Measurements from ENCODE around the gene XPOT.

The XPOT gene

GRCh38 chr12:64431791-64432190 is 27.6 kb downstream of the XPOT start:
- Histone ChIP-seq H3K36me3 (ENCODE audit: control insufficient read depth, insufficient read depth, low read length) (peaks cover 3% of the 10 kb centered on the region), H3K4me1 (ENCODE audit: control insufficient read depth, insufficient read depth, low read length) (no peaks in the 10 kb centered on the region), H3K9me3 (ENCODE audit: control insufficient read depth, low read length) (no peaks in the 10 kb centered on the region), H3K9ac (ENCODE audit: low read length) (no peak overlapping the region), H3K27me3 (ENCODE audit: control insufficient read depth, insufficient read depth, low read length) (no peaks in the 10 kb centered on the region), H3K4me3 (ENCODE audit: low read length) (no peak overlapping the region)

- Histone ChIP-seq H3K9ac (ENCODE audit: low read length) (no peak overlapping the region), H3K36me3 (ENCODE audit: control insufficient read depth, insufficient read depth, low read length) (peaks cover 3% of the 10 kb centered on the region), H3K4me3 (ENCODE audit: low read length) (no peak overlapping the region), H3K27me3 (ENCODE audit: control insufficient read depth, insufficient read depth, low read length) (no peaks in the 10 kb centered on the region), H3K4me1 (ENCODE audit: control insufficient read depth, insufficient read depth, low read length) (no peaks in the 10 kb centered on the region), H3K9me3 (ENCODE audit: control insufficient read depth, low read length) (no peaks in the 10 kb centered on the region)
These were observed 29.7 kb downstream of the XPOT start for GRCh38 chr12:64433915-64434314.

GRCh38 chr12:64440100-64440499 is 35.9 kb downstream of the XPOT start:
- no peaks in the 10 kb centered on the region for H3K9me3 ChIP-seq (ENCODE audit: control insufficient read depth, low read length)
- H3K4me3 ChIP-seq (ENCODE audit: low read length) = no peak overlapping the region
- no peak overlapping the region for H3K9ac ChIP-seq (ENCODE audit: low read length)
- H3K27me3 ChIP-seq (ENCODE audit: control insufficient read depth, insufficient read depth, low read length) = no peaks in the 10 kb centered on the region
- peaks cover 4% of the 10 kb centered on the region for H3K36me3 ChIP-seq (ENCODE audit: control insufficient read depth, insufficient read depth, low read length)
- H3K4me1 ChIP-seq (ENCODE audit: control insufficient read depth, insufficient read depth, low read length) = no peaks in the 10 kb centered on the region

GRCh38 chr12:64445490-64445889 is 41.3 kb downstream of the XPOT start:
- H3K36me3 ChIP-seq (ENCODE audit: control insufficient read depth, insufficient read depth, low read length) = peaks cover 4% of the 10 kb centered on the region
- H3K4me1 ChIP-seq (ENCODE audit: control insufficient read depth, insufficient read depth, low read length) = no peaks in the 10 kb centered on the region
- H3K4me3 ChIP-seq (ENCODE audit: low read length) = no peak overlapping the region
- no peaks in the 10 kb centered on the region for H3K27me3 ChIP-seq (ENCODE audit: control insufficient read depth, insufficient read depth, low read length)
- H3K9ac ChIP-seq (ENCODE audit: low read length) = no peak overlapping the region
- H3K9me3 ChIP-seq (ENCODE audit: control insufficient read depth, low read length) = no peaks in the 10 kb centered on the region

GRCh38 chr12:64446295-64446694 is 42.1 kb downstream of the XPOT start:
- H3K9ac ChIP-seq (ENCODE audit: low read length) = no peak overlapping the region
- H3K4me3 ChIP-seq (ENCODE audit: low read length) = no peak overlapping the region
- no peaks in the 10 kb centered on the region for H3K27me3 ChIP-seq (ENCODE audit: control insufficient read depth, insufficient read depth, low read length)
- peaks cover 4% of the 10 kb centered on the region for H3K36me3 ChIP-seq (ENCODE audit: control insufficient read depth, insufficient read depth, low read length)
- H3K9me3 ChIP-seq (ENCODE audit: control insufficient read depth, low read length) = no peaks in the 10 kb centered on the region
- no peaks in the 10 kb centered on the region for H3K4me1 ChIP-seq (ENCODE audit: control insufficient read depth, insufficient read depth, low read length)

GRCh38 chr12:64450057-64450640 is 46.0 kb downstream of the XPOT start:
- Histone ChIP-seq H3K36me3 (ENCODE audit: control insufficient read depth, insufficient read depth, low read length) (no peaks in the 10 kb centered on the region), H3K9ac (ENCODE audit: low read length) (no peak overlapping the region), H3K4me3 (ENCODE audit: low read length) (no peak overlapping the region), H3K27me3 (ENCODE audit: control insufficient read depth, insufficient read depth, low read length) (no peaks in the 10 kb centered on the region), H3K9me3 (ENCODE audit: control insufficient read depth, low read length) (no peaks in the 10 kb centered on the region), H3K4me1 (ENCODE audit: control insufficient read depth, insufficient read depth, low read length) (no peaks in the 10 kb centered on the region)

GRCh38 chr12:64450711-64451486 is 46.7 kb downstream of the XPOT start:
- H3K4me1 ChIP-seq (ENCODE audit: control insufficient read depth, insufficient read depth, low read length) = no peaks in the 10 kb centered on the region

GRCh38 chr12:64451687-64452558 is 47.7 kb downstream of the XPOT start, which contains the start of gene TBK1:
TBK1 (plus strand) TSS chr12:64452120; CDS start chr12:64455871, 3,751 bp downstream.
- Histone ChIP-seq H3K4me3 (ENCODE audit: low read length) (peak within 1 kb of the TSS; percentile 94), H3K9me3 (ENCODE audit: control insufficient read depth, low read length) (no peaks in the 10 kb centered on the region), H3K27me3 (ENCODE audit: control insufficient read depth, insufficient read depth, low read length) (no peaks in the 10 kb centered on the region), H3K9ac (ENCODE audit: low read length) (peak within 1 kb of the TSS; percentile 96), H3K4me1 (ENCODE audit: control insufficient read depth, insufficient read depth, low read length) (no peaks in the 10 kb centered on the region), H3K36me3 (ENCODE audit: control insufficient read depth, insufficient read depth, low read length) (no peaks in the 10 kb centered on the region)

More at GRCh38 chr12:64450711-64451486, 46.7 kb downstream of the XPOT start:
- Histone ChIP-seq H3K36me3 (ENCODE audit: control insufficient read depth, insufficient read depth, low read length) (no peaks in the 10 kb centered on the region), H3K9me3 (ENCODE audit: control insufficient read depth, low read length) (no peaks in the 10 kb centered on the region), H3K27me3 (ENCODE audit: control insufficient read depth, insufficient read depth, low read length) (no peaks in the 10 kb centered on the region), H3K9ac (ENCODE audit: low read length) (peak overlapping the region; percentile 96), H3K4me3 (ENCODE audit: low read length) (no peak overlapping the region)

GRCh38 chr12:64452559-64453329 is 48.6 kb downstream of the XPOT start:
- H3K4me1 ChIP-seq (ENCODE audit: control insufficient read depth, insufficient read depth, low read length) = no peaks in the 10 kb centered on the region
- peak overlapping the region; percentile 96 for H3K9ac ChIP-seq (ENCODE audit: low read length)
- H3K36me3 ChIP-seq (ENCODE audit: control insufficient read depth, insufficient read depth, low read length) = no peaks in the 10 kb centered on the region
- H3K4me3 ChIP-seq (ENCODE audit: low read length) = peak overlapping the region; percentile 94
- no peaks in the 10 kb centered on the region for H3K9me3 ChIP-seq (ENCODE audit: control insufficient read depth, low read length)
- no peaks in the 10 kb centered on the region for H3K27me3 ChIP-seq (ENCODE audit: control insufficient read depth, insufficient read depth, low read length)

- no peak overlapping the region for H3K9ac ChIP-seq (ENCODE audit: low read length)
- no peak overlapping the region for H3K4me3 ChIP-seq (ENCODE audit: low read length)
- H3K36me3 ChIP-seq (ENCODE audit: control insufficient read depth, insufficient read depth, low read length) = no peaks in the 10 kb centered on the region
- peaks cover 9% of the 10 kb centered on the region for H3K4me1 ChIP-seq (ENCODE audit: control insufficient read depth, insufficient read depth, low read length)
- no peaks in the 10 kb centered on the region for H3K9me3 ChIP-seq (ENCODE audit: control insufficient read depth, low read length)
- no peaks in the 10 kb centered on the region for H3K27me3 ChIP-seq (ENCODE audit: control insufficient read depth, insufficient read depth, low read length)
These were observed 51.3 kb downstream of the XPOT start for GRCh38 chr12:64455506-64455905.

- Histone ChIP-seq H3K9ac (ENCODE audit: low read length) (no peak overlapping the region), H3K4me1 (ENCODE audit: control insufficient read depth, insufficient read depth, low read length) (peaks cover 9% of the 10 kb centered on the region), H3K27me3 (ENCODE audit: control insufficient read depth, insufficient read depth, low read length) (no peaks in the 10 kb centered on the region), H3K4me3 (ENCODE audit: low read length) (no peak overlapping the region), H3K9me3 (ENCODE audit: control insufficient read depth, low read length) (no peaks in the 10 kb centered on the region), H3K36me3 (ENCODE audit: control insufficient read depth, insufficient read depth, low read length) (no peaks in the 10 kb centered on the region)
These were observed 51.9 kb downstream of the XPOT start for GRCh38 chr12:64456119-64456518.
